HPDE6-E6E7 (cell line): ENCODE data around the gene NDRG4.
A peak's percentile ranks its signal among the peaks of the same experiment; 100 is the strongest.
"Not testable (repeated sequence)": the region's sequence is repeated elsewhere in the genome, so short reads cannot be mapped to it uniquely, and the experiment has no call there.

Experiments
- DNase-seq: peaks from one replicate; pipeline ENCODE4 v3.0.0; 2011; ENCODE audit warnings: missing footprints; ENCODE audit errors: extremely low spot score

NDRG4 gene

DNA sequence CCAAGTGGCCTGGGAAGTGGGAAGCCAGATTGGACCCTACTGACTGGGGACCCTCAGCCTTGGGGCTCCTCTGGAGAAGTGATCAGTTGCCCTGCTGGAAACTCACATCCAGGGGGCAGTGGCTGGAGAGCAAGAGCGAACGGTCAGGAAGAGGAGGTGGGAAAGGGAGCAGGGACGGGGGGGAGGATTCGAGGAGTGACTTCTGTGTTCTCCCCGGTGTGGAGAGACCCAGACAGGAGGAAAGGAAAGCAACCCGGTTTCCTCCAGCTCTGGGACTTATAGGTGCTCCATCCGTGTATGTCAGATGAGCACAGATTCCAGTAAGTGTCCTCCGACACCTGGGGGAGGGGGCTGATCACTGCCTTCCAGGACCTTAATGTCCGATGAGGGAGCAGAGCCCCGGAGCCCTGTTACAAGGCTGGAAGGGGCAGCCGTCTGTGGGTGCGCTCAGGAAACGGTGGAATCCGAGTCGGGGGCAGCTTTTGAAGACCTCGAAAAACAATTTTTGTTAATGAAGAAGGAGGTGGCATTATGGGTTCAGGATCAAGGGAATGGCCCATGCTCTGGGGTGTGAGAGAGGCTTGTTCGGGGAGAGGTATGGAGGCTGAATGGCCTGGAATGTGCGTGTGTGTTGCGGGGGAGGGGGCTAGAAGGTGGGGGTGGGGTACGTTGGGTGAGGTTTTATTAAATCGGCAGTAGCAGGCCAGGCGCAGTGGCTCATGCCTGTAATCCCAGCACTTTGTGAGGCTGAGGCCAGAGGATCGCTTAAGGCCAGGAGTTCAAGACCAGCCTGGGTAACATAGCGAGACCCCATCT lies 34.8 kb upstream of the NDRG4 start:
- peak; percentile 28 for DNase-seq

DNA sequence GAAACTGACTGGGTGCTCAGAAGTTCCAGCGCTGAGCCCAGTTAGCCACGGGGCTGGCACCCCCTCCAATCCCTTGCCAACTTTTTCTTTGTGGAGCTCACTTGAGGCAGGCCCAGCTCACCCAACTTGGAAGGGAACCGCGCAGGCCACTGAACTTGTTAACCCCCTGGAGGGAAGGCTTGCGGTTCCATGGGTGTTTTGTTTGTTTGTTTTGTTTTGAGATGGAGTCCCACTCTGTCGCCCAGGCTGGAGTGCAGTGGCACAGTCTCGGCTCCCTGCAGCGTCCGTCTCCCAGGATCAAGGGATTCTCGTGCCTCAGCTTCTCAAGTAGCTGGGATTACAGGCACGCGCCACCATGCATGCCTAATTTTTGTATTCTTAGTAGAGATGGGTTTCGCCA lies 34.1 kb upstream of the NDRG4 start:
- DNase-seq = no peak

DNA sequence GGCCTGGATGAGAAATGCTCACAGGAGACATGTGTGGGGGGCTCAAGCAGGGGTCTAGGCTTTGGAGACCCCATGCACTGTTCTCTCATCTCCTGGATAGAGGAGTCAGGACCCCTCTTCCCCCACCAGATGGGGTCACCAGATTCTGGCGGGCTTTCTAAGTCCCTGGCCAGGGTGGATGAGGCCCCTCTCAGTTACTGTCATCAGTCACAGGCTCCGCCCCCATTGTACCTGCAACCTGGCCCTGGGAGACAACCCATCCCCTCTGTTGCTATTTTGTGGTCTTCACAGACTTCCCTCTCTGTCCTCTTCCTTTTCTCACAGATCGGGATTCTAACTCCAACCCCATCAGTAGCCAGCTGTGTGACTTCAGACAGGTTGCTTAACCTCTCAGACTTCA lies 33.5 kb upstream of the NDRG4 start:
- no peak for DNase-seq

DNA sequence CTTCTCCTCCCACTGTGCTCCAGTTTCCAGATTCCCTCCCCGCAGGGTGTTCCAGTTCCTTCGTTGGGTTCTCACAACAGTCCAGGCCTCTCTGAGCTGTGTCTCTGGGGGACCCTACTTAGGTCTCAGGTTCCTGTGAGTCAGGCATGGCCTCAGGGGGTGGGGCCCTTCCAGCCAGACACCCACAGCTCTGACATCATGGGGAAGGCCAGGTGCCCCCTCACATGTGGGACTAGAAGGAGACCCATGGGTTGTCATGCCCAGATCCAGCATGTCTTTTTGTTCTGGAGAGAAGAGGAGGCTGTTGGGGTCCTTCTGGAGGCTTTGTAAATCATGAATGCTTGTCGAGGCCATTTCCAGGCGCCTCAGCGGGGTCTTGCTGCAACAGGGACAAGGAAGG lies 32.0 kb upstream of the NDRG4 start:
- no peak for DNase-seq

DNA sequence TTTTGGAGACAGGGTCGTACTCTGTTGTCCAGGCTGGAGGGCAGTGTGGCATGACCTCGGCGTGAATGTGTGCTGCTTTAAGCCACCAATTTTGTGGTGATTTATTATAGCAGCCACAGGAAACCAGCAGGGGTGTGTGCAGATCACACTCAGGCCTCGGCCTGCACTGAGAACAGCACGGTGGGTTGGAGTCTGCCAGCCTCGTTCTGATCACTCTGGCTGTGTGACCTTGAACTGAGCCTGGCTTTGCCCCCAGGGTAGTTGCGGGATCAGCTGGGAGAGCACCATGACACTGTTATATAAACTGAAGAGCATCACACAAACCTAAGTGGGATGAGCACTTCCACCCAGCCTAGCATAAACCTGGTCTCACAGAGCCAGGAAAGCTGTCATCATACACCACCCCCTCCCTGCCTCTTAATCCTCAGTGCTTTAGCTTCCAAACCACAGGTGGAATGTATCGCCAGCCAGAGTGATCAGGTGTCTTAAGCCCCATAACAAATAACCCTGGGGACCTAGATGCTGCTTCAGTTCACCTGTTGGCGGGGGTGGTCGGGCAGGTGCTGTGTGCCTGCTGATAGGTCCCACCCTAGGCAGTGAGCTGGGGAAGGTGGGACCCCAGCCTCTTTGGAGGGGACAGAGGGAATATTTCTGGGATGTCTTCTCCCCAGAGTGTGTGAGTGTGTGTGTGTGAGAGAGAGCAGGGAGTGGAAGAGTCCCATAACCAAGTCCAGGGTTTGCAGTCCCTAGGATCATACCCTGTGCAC lies 28.6 kb upstream of the NDRG4 start:
- DNase-seq = no peak

DNA sequence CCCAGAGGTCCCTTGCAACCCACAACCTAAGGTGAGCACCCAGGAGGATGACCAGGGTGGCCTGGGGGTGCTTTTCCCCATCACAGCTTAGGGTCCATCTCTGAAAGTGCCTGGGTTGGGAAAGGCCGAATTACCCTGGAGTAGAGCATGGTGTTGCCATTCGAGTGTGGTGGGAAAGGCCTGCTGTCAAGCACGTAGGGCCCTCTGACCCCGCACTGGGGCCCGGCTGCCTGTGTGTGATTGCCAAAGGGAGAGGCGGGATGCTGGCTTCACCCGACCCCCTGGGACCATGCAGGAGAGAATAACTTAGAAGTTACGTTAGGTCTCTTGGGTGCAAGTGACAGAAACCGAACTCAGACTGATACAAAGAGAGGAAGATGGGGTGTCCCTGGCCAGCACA lies 27.7 kb upstream of the NDRG4 start:
- no peak for DNase-seq

DNA sequence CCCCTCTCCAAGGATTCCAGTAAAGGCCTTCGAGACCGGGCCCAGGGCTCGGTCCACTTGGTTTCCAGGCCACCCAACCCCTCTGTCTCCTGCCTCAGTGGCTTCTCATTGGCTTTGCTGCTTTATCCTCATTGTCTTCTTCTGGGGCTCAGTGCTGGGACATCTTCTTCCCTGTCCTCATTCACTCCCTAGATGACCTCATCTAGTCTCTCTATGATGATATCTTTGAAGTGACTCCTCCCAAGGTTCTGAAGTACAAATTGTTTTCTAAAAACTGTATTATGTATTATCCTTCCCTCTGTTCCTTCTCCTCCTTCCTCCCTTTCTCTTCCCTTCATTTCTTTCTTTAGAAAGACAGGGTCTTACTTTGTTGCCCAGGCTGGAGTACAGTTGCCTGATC lies 27.1 kb upstream of the NDRG4 start:
- DNase-seq = no peak

DNA sequence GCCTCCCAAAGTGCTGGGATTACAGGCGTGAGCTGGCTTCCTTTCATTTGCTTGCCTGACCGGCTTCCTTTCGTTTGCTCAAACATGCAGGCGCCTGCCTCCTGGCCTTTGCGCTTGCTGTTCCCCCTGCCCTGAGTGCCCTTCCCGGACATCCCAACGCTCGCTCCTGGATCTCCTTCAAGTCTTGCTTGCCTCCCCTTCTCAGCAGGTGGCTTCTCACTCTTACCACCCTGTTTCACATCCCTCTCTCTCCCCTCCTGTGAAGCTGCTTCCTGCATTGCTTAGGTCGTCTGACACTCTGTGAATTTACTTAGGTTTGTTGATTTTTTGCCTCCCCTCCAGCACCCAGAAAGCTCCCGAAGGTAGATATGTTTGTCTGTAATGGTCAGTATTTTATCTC lies 25.6 kb upstream of the NDRG4 start:
- DNase-seq = no peak

DNA sequence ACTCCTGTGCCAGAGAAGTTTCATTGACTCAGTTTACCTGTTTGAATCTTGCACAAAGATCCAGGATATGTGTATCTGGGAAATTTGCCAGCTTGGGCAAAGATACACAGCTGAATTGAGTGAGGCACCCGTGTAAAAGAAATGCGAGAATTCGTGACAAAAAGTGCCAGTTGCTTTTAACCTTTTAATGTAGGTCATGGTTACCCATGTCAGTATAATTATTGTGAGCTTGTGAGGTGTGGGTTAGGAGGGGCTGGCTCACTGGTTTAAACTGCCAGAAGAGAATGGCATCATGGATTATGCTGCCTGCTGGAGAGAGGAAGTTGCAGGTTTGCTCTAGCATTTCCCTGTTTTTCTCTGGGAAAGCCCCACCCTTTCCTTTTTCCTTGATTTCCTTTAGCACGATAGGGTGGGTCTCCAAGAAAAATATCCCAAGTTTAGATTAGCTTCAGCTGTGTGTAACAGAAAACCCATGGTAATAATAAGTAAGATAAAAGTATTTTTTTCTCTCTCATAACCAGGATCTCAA lies 24.8 kb upstream of the NDRG4 start:
- DNase-seq = no peak

DNA sequence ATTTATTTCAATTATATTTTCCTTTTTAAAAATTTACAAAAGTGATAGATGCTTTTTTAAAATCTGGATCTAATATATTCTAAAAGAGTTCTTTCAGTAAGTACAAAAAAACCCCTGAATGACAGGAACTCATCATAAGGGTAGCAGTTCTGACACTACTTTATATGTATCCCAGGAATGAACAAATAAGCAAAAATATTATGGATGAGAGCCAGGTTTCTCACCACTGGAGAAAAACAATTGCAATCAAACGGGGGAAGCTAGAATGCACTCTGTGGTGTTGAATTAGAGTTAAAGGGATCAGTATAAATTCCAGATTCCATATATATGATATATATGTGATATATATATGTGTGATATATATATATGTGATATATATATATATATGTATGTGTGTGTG lies 23.2 kb upstream of the NDRG4 start:
- DNase-seq = no peak

DNA sequence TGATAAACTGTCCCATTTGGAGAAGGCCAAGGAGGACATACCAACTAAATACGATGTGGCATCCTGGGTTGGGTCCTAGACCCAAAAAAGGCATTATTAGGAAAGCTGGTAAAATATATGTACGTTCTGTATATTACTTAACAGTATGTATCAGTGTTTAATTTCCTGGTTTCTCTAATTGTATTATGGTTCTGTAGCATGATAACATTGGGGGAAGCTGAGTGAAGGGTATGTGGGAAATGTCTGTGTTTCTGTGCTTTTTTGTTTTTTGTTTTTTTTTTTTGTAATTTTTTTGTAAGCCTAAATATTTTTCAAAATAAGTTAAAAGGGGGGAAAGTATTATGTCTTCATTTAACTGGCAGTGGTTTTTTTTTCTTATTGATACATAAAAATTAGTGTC lies 21.5 kb upstream of the NDRG4 start:
- no peak for DNase-seq

DNA sequence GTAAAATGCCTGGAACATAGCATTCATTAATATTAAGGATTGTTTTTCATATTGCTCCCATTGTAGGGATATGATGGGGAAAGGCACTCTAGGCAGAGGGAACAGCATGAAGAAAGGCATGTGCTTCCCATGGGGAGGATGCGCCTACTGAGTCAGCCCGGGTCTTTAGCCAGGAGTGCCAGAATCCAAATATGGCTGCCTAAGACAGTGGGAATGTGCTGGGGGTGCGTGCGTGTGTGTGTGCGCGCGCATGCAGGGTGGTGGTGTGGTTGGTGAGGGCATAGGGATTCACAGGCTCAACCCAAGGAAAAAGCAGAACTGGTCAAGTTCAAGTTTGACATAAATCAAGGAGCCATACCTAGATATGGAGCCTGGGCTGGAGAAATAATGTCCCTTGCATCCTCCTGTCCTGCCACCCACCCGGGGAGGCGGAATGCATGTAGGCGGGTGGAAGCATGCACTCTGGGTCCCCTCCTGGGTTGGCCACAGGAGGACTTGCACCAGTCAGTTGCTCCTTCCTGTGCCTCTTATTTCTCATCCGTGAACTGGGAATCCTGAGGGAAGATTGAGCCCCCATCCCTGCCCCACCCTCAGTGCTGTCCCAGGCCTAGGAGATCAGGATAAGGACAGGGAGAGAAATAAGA lies 18.6 kb upstream of the NDRG4 start:
- no peak for DNase-seq

DNA sequence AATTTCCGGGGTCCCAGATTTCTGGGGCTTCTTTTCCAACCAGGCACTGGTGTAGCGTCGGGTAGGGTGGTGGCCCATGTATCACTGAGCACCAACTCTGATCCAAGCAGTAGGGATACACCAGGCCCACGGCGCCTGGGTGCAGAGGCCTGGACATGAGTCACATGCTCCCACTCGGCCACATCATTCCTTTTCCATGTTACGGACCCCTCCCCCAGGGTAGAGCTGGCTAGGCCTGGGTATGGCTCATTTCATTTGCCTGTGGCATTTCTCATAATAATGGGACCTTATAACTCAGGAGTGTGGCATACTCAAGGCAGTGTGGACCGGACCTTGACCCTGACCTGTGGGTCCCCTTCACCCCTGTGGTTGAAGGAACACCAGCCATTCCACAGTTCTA lies 18.0 kb upstream of the NDRG4 start:
- no peak for DNase-seq

DNA sequence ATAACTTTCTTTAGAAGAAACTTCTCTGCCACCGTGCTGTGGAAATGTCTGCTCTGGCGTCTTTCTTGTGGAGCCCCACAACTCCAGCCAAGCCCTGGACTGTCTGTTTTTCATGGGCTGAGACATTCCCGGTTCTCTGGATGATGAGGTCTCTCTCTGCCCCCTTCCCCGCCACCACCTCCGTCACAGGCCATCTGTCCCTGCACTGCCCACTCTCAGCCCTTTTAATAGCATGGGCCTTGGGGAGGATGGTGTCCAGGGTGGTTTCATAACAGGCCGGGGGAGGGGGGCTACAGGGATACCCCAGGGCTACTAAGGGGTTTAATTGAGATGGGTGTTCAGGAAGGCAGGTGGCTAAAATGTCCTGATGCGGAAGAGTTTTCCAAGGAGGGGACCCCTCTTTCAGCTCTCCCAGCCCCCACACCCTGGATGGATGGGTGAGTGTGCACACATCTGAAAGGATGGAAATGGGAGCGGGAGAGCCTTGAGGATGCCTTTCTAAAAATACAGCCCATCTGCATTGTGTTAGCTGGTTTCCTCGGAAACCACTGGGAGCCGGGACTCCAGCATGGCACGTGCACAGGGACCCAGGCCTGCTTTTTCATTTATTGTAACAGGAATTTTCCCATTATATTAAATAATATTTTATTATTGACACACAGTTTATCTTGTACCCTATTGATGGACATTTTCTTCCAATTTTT lies 14.6 kb upstream of the NDRG4 start:
- no peak for DNase-seq

DNA sequence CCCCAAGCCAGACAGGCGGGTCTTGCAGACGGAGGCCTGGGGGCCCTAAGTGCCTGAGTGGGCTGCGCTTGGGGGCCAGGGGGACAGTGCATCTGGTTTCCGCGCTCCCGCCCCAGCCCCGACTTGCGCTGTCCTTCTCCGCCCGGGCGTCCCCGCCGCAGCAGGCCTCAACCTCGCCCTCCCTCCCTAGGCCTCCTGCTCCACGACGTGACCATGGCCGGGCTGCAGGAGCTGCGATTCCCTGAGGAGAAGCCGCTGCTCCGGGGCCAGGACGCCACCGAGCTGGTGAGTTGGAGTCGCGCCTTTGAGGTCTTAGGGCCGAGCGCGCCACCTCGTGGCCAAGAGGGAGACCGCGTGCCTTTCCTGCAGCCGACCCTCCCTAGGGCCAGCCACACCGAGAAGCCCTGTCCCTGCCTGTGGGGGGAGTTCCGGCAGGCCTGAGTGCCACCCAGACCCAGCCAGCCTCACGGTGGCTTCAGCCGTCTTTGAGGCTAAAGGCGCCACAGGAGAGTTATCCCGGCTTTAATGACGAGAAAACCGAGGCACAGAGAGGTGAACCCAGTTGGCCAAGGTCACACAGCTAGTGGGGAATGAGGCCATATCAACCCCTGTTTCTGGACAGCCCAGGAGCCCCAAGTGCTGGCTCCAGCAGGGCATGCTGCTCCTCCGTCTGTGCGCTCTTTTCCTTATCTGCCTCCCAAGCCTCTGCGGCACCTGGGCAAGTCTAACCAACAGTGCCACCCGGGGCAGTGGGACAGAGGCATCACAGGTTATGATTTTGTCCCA lies 12.2 kb upstream of the NDRG4 start:
- peak; percentile 82 for DNase-seq

DNA sequence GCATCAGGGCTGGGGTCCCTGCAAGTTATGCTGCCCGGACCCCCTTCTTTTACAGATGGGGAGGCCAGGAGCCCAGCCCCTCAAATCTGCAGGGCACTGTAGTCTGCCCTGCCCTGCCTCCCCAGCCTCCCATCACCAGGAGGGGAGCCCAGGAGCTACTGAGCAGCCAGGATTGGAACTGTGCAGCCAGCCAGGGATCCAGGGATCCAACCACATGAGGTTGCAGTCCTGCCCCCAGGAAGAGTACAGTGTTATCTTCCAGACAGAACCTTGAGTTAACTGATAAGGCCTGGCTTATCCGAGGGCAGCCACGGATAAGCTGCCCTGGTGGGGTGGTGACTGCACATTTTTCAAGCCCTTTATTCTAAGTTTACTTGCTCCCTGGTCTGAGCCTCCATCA lies 11.4 kb upstream of the NDRG4 start:
- no peak for DNase-seq

DNA sequence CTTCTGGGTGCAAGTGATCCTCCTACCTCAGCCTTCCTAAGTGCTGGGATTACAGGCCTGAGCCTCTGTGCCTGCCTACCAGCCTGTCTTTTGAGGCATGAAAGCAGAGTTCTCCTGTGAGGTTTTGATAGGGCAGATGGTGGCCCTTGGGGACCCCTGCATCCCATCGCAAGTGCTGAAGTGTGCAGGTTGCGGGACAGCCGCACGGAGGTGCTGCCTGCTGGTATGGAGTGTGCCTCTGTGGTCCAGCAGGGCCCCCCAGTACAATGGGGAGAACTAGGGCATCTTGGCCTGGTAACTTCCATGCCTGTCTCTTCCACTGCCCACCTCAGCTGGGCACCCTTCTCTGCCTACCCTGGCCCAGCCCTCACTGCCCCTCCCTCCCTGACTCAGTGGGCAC lies 9.9 kb upstream of the NDRG4 start:
- no peak for DNase-seq

DNA sequence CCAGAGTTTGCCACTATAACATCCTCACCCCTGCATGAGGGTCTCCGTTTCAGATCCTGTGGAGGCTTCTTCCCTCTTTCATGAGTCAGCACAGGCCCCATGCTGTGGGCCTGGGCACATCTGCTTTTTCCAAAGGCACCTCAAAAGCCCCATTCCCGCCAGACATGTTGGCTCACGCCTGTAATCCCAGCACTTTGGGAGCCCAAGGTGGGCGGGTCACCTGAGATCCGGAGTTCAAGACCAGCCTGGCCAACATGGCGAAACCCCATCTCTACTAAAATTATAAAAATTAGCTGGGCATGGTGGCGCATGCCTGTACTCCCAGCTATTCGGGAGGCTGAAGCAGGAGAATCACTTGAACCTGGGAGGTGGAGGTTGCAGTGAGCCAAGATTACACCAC lies 9.4 kb upstream of the NDRG4 start:
- not testable (repeated sequence) for DNase-seq

DNA sequence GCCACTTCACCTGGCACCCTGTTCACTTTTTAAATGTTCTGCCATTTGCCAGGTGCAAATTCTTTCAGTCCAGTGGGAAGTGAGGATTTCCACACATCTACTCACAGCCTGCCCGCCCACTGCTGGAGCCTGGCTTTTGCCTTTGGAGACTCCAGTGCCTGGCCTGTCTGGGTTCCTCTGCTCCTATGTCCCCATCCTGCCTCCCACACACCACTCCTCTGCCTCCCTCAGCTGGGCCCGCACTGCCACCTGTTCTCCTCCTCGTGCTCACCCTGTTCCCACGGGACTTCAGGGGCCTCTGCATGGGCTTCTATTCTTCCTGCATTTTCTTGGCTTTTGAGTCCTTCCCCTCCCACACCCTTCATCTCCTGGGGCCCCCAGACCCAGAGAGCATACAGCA lies 7.9 kb upstream of the NDRG4 start:
- no peak for DNase-seq

DNA sequence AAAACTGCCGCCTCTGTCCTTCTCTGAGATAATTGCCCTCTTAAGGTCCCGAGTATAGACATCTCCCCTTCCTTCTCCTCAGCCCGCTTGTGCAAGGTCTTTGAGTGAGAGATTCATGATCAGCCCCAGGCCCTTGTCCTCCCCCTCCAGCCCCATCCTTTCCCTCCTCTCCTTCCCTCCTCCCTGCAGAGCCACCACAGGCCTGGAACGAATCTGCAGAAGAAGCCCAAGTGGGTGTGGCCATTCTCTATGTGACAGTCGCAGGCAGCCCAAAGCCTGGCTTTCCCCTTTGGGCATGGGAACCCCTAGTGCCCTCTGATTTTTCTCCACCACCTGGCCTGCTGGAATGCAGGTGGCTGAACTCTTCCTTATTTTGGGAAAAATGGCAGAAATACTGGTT lies 7.2 kb upstream of the NDRG4 start:
- no peak for DNase-seq

DNA sequence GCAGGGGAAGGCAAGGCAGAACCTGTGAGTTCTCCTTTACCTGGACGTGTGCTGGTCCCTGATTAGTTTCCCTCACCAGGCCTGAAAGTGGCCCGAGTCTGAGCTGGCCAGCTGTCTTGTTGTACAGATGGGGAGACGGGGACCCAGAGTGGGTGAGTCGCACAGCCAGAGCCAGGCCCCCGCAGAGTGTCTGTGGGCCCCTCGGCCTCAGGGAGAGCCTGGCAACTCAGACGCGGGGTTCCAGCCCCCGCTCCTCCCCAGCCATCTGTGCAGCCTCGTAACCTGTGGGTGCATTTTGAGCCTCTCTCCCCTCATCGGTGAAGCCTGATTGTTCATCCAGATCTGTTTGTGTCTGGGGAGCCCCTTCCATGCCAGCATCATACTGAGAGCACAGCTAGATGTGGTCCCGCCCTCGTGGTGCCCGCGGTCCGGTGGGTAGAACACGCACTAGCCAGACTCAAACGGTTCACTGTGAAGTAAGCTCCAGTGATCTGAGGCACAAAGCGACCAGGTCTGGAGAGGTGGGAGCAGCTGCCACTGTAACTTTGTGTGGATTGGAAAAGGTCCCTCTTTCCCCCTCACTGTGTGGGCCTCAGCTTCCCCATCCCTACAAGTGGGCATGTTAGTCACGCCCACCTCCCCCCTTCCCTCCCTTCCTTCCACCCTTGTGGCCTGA lies 6.0 kb upstream of the NDRG4 start:
- DNase-seq = no peak
